Common myeloid progenitor, CD34-positive (primary cell): ENCODE measurements around the gene ADAMTS15.
A peak's percentile ranks its signal among the peaks of the same experiment; 100 is the strongest.

Source experiments
- CTCF ChIA-PET: fragments of 350-600 bp; sonication (Branson Sonifier 250); formaldehyde crosslinking; loops from one replicate; lab custom pipeline; 2021; ENCODE audit warnings: antibody characterized with exemption; lab: Charles Lee
- POLR2A ChIA-PET: fragments of 350-600 bp; sonication (Branson Sonifier 250); formaldehyde crosslinking; loops from one replicate; lab custom pipeline; 2021; ENCODE audit warnings: antibody characterized with exemption; lab: Charles Lee
- DNase-seq, 3 donors: peaks; one replicate each; pipeline versions ENCODE4 v3.0.0 to v3.0.0-alpha.2; 2013
- H3K27ac ChIP-seq, 2 experiments: 1 replicate in 1 of 2; 2 replicates in 1 of 2; pipeline ENCODE4 v1.7.0; 2013; ENCODE audit warnings: inconsistent platforms in 2 of 2, low read length in 2 of 2, mild to moderate bottlenecking in 2 of 2, low read depth in 1 of 2, moderate library complexity in 1 of 2; ENCODE audit not compliant: severe bottlenecking in 2 of 2, insufficient read depth in 1 of 2, poor library complexity in 1 of 2
- H3K27me3 ChIP-seq, 5 experiments: replicated peaks in 2 of 5; 1 replicate in 3 of 5; 2 replicates in 2 of 5; pipeline versions ENCODE4 v1.6.1 to v1.7.0; 2013; ENCODE audit warnings: low read length in 4 of 5, mild to moderate bottlenecking in 2 of 5, moderate library complexity in 2 of 5, inconsistent platforms in 1 of 5; ENCODE audit not compliant: insufficient read depth in 5 of 5, control insufficient read depth in 4 of 5
- H3K36me3 ChIP-seq, 4 experiments: 1 replicate in 2 of 4; 2 replicates in 2 of 4; pipeline versions ENCODE4 v1.6.1 to v1.7.0; 2013; ENCODE audit warnings: low read length in 3 of 4, control low read depth in 1 of 4, mild to moderate bottlenecking in 1 of 4; ENCODE audit not compliant: control insufficient read depth in 4 of 4, insufficient read depth in 4 of 4
- H3K4me1 ChIP-seq, 4 experiments: 1 replicate in 3 of 4; 2 replicates in 1 of 4; pipeline versions ENCODE4 v1.6.1 to v1.7.1; 2013; ENCODE audit warnings: low read length in 3 of 4, mild to moderate bottlenecking in 3 of 4, control low read depth in 1 of 4, inconsistent platforms in 1 of 4, moderate library complexity in 1 of 4; ENCODE audit not compliant: control insufficient read depth in 4 of 4, insufficient read depth in 4 of 4; ENCODE audit errors: control extremely low read depth in 1 of 4
- H3K4me3 ChIP-seq, 7 experiments: 1 replicate in 4 of 7; 2 replicates in 3 of 7; pipeline versions ENCODE4 v1.5.1 to v1.7.0; 2013; ENCODE audit warnings: mild to moderate bottlenecking in 7 of 7, low read length in 6 of 7, moderate library complexity in 6 of 7, inconsistent platforms in 2 of 7, low read depth in 2 of 7, control low read depth in 1 of 7; ENCODE audit not compliant: insufficient read depth in 4 of 7, control insufficient read depth in 1 of 7; ENCODE audit errors: extremely low read depth in 1 of 7
- H3K9me3 ChIP-seq, 5 experiments: 1 replicate in 4 of 5; 2 replicates in 1 of 5; pipeline versions ENCODE4 v1.6.1 to v1.7.1; 2013; ENCODE audit warnings: low read length in 4 of 5, mild to moderate bottlenecking in 2 of 5, inconsistent platforms in 1 of 5, low read depth in 1 of 5, moderate library complexity in 1 of 5; ENCODE audit not compliant: control insufficient read depth in 4 of 5, insufficient read depth in 2 of 5; ENCODE audit errors: control extremely low read depth in 1 of 5
- WGBS: methylation state at CpG from one replicate; pipeline ENCODE4 v1.1.5; 2013; ENCODE audit not compliant: insufficient coverage; 5-methylcytosine and 5-hydroxymethylcytosine counted together

Gene ADAMTS15

DNA sequence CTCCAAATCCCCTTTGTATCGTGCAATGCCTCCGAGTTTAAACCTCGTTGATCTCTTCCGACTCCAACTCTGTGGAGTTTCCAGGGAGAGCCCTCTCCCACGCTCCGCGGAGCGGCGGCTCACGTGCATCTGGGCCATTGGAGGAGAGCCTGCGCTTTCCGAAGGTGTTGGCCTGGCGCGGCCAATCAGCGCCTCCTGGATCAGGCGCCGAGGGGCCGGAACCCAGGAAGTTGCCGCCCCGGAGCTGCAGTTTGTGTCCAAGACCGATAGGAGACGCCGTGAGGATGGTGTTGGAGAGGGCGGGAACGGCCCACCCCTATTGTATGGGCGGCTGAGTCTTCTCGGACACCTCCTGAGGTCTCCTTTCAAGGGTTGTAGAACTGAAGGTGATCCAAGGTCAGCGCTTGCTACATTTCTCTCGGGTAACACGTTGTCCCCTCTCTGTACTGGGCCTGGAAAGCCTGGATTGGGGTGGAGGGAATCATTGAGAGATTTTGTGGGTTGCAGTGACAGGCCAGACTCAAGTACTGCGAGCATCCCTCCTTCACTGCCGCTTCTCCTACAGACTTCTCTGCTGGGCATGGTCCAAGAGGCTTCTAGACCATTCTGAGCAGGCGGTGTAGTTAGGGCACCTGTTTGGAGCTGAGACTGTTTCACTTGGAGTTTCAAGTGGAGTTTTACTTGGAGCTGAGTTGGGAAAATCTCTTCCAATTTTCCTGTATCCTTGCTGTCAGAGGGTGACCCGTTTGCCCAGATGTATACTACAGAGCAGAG, 1.7 kb downstream of the ADAMTS15 start:
- H3K27ac ChIP-seq, result no peak overlapping the region
- H3K4me1 ChIP-seq, result peaks cover 2 to 21% (median 18%) of the 10 kb centered on the region in 4 experiments
- DNase-seq, result no peak
- peaks cover 0 to 88% (median 32%) of the 10 kb centered on the region in 5 experiments for H3K27me3 ChIP-seq
- no peaks in the 10 kb centered on the region for H3K9me3 ChIP-seq
- ChIA-PET POLR2A (no interaction called here), CTCF (interaction anchor here (1.8 kb wide), 1 partner anchor 9 kb away, joined by 7 read pairs; no protein-coding TSS in a partner anchor)
- peak overlapping the region in 1 of 7 experiments; percentile 37 for H3K4me3 ChIP-seq
- H3K36me3 ChIP-seq, result no peaks in the 10 kb centered on the region
- 33% methylated on average over 31 of the region's 34 CpGs for WGBS

DNA sequence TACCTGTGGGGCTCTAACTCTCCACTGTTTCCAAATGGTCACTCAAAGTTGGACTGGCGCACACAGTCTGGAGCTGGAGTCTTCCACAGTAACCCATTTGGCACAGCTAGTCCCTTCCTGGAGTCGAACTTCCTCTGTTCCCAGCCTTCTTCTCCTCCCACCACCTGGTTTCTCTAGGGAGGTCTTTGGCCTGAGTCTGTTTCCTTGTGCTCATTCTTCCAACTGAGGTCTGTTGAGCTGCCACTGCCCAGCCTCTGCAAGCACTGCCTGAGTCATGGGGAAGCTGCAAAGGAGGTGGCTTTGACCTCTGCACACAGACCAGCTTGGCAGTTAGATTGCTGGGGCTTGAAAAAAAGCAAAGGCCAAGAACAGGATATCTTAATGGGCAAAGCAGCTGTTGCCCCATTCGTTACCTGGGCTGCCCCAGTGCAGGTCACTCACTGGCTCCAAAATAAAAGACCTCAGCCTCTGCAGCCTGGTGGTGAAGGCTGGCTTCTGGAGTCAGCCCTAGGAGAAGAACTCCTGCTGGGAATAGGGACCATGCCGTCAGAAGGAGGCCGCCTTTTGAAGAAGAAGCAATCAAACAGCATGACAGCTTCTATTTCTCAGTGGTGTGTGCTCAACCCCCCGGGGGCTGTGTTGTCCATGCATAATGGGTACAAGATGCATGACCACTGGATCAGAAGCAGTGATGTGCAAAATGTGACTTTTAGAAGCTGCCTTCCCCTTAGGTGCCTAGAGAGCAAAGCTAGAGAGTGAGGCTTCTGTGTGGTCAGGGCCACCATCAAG, 3.0 kb downstream of the ADAMTS15 start:
- ChIA-PET CTCF (interaction anchor here (1.6 to 1.8 kb wide), 2 partner anchors 10 to 408 kb away, joined by 4 to 7 read pairs; no protein-coding TSS in a partner anchor), POLR2A (interaction anchor here (0.6 kb wide), 1 partner anchor 34 kb away, joined by 3 read pairs; no protein-coding TSS in a partner anchor)
- Histone ChIP-seq H3K27ac (no peak overlapping the region), H3K36me3 (no peaks in the 10 kb centered on the region), H3K27me3 (peaks cover 0 to 91% (median 32%) of the 10 kb centered on the region in 5 experiments), H3K4me3 (no peak overlapping the region), H3K4me1 (peaks cover 2 to 21% (median 18%) of the 10 kb centered on the region in 4 experiments), H3K9me3 (no peaks in the 10 kb centered on the region)
- no peak for DNase-seq
- 97% methylated on average over 6 of the region's 6 CpGs for WGBS

DNA sequence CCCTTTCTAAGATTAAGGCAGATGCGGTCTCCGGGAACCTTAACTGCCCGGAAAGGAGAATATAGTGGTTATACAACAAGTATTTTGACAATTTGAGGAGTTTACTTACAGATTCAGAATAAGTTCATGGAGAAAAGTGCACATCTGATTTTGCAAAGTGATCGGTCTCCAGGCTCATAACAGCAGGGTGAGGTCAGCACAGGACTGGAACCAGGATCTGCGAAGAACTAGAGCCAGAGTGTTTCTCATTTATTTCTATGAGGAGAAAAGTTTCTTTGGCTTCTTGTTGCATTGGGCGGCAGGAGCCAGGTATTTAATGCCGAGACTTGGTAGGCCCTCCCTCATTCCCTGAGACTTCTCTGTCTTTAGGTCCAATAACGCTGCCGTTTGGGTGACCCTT, 3.7 kb downstream of the ADAMTS15 start:
- H3K36me3 ChIP-seq, result no peaks in the 10 kb centered on the region
- H3K9me3 ChIP-seq, result no peaks in the 10 kb centered on the region
- 89% methylated on average over 4 of the region's 9 CpGs for WGBS
- no peak for DNase-seq
- POLR2A ChIA-PET, result no interaction called here
- no peak overlapping the region for H3K4me3 ChIP-seq
- no peak overlapping the region for H3K27ac ChIP-seq
- H3K4me1 ChIP-seq, result peaks cover 2 to 21% (median 18%) of the 10 kb centered on the region in 4 experiments
- CTCF ChIA-PET, result interaction anchor here (1.6 kb wide), 1 partner anchor 408 kb away, joined by 4 read pairs; no protein-coding TSS in a partner anchor
- peaks cover 0 to 83% (median 32%) of the 10 kb centered on the region in 5 experiments for H3K27me3 ChIP-seq

DNA sequence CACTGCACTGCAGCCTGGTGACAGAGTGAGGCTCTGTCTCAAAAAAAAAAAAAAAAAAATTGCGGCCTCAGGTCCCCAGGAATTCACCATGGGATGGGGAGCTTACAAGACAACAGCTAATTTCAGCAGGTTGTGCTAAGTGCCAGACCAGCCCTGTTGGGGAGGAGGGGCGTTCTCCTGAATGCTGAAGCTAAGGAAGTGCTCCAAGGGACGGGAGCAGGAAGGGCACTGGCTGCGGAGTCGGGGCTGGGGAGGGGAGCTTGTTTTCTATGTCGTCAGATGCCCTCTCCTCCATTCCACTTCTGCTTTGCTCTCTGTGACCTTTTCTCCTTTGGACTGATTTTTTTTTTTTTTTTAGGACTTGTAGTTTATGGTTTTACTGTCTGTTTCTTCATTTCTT, 4.5 kb downstream of the ADAMTS15 start:
- DNase-seq, result no peak
- Histone ChIP-seq H3K27ac (no peak overlapping the region), H3K27me3 (peaks cover 0 to 79% (median 32%) of the 10 kb centered on the region in 5 experiments), H3K4me3 (no peak overlapping the region), H3K9me3 (no peaks in the 10 kb centered on the region), H3K4me1 (peaks cover 2 to 20% (median 16%) of the 10 kb centered on the region in 4 experiments), H3K36me3 (no peaks in the 10 kb centered on the region)
- WGBS, result 74% methylated on average over 5 of the region's 6 CpGs
- ChIA-PET POLR2A (no interaction called here), CTCF (interaction anchor here (0.8 to 1.0 kb wide), 4 partner anchors 11 to 18 kb away, joined by 3 read pairs; no protein-coding TSS in a partner anchor)

DNA sequence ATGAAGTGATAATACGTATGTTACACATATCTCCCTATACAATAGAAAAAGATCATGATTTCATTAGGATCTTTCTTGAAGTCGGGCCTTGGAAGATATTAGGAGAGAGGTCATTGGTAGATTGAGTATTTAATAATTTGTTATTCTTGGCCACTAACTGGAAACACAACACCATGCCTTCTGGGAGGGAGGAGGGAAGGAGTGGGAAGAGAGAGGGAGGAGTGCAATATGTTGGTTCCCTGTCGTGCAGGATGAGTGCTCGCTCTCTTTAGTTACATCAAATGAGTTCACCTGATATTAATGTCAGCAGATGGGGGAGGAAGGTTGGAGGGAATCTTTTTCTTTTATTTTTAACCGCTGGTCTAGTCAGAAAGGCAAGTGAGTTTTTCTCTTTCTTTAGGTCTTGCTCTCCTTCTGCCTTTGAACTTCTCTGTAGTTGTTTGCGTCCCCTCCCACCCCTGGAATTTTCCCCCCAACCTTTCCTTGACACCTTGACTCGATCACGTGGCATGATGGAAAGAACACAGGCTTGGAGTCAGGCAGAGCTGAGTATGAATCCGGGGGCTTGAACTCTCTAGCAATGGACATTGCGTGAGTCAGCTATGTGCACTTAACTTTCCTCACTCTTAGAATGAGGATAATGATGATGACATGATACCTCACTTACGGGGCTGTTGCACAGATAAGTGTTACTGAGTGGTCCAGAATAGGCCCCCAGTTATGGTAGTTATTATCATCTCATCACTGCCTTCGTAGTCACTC, 6.2 kb downstream of the ADAMTS15 start:
- no peak overlapping the region for H3K27ac ChIP-seq
- H3K27me3 ChIP-seq, result peaks cover 0 to 61% (median 21%) of the 10 kb centered on the region in 5 experiments
- no peaks in the 10 kb centered on the region for H3K36me3 ChIP-seq
- H3K9me3 ChIP-seq, result no peaks in the 10 kb centered on the region
- ChIA-PET CTCF (interaction anchor here (1.4 kb wide), 1 partner anchor 10 kb away, joined by 3 read pairs; no protein-coding TSS in a partner anchor), POLR2A (no interaction called here)
- no peak for DNase-seq
- WGBS, result 91% methylated on average over 6 of the region's 12 CpGs
- no peak overlapping the region for H3K4me3 ChIP-seq
- peaks cover 0 to 2% (median 1%) of the 10 kb centered on the region in 4 experiments for H3K4me1 ChIP-seq

DNA sequence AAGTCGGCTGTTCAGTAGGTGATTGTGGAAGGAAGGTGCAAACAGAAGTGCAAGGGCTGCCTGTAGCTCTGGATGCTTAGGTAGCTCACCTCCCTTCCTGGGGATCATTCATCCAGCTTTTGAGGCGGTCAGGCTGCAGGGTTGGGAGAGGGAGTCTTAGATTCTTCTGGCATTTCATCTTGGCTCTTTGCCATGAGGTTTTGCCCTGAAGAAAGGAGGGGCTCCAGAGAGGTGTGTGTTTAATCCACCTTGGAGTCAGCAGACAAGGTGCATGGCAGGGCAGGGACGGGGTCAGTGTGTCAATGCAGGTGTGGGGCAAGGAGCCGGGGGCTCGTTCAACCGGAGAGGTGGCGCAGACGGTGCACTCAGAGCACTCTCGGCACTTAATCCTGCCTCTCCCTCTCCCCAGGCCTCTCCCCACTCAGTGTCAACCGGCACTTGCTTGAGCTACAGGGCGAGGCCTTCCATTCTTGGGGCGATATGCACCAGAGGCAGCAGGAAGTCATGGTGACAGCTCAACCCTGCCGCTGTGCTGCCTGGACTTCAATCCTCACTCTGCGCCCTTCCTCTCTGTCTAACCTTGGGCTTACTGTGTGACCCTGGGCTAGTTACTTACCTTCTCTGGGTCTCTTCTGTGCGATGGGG, 7.2 kb downstream of the ADAMTS15 start:
- Histone ChIP-seq H3K4me1 (no peaks in the 10 kb centered on the region), H3K27me3 (peaks cover 0 to 52% (median 13%) of the 10 kb centered on the region in 5 experiments), H3K9me3 (no peaks in the 10 kb centered on the region), H3K27ac (no peak overlapping the region), H3K4me3 (no peak overlapping the region), H3K36me3 (no peaks in the 10 kb centered on the region)
- 95% methylated on average over 13 of the region's 15 CpGs for WGBS
- ChIA-PET CTCF (interaction anchor here (1.1 to 1.4 kb wide), 2 partner anchors 11 to 407 kb away, joined by 3 to 4 read pairs; no protein-coding TSS in a partner anchor), POLR2A (no interaction called here)
- DNase-seq, result no peak
